ENCODE measurements around the gene MTHFSD. TPM values are rescaled to one million over a fixed set of nuclear protein-coding genes. Genes with fewer than 3 reads are reported as not detected.

The MTHFSD gene
- total RNA-seq, 1 donor from 2014 or later, result 7.1 TPM

GRCh38 chr16:86502856-86503748 lies 51.9 kb downstream of the MTHFSD start:
- no peak for DNase-seq (ENCODE audit: low read depth)
- H3K4me3 ChIP-seq (ENCODE audit: low read depth, low read length), result no peak overlapping the region
- TF ChIP-seq CTCF (conservative IDR thresholded peaks at IDR 0.05; ENCODE audit: low read depth, low read length), result no peak

- H3K4me3 ChIP-seq (ENCODE audit: low read depth, low read length), result no peak overlapping the region
- TF ChIP-seq CTCF (conservative IDR thresholded peaks at IDR 0.05; ENCODE audit: low read depth, low read length), result no peak
- no peak for DNase-seq (ENCODE audit: low read depth)
These were observed 52.8 kb downstream of the MTHFSD start for GRCh38 chr16:86501989-86502855.

GRCh38 chr16:86500708-86501510 lies 54.1 kb downstream of the MTHFSD start:
- TF ChIP-seq CTCF (conservative IDR thresholded peaks at IDR 0.05; ENCODE audit: low read depth, low read length), result no peak
- DNase-seq (ENCODE audit: low read depth), result no peak
- H3K4me3 ChIP-seq (ENCODE audit: low read depth, low read length), result no peak overlapping the region

GRCh38 chr16:86499889-86500707 lies 54.9 kb downstream of the MTHFSD start:
- no peak for DNase-seq (ENCODE audit: low read depth)
- no peak for TF ChIP-seq CTCF (conservative IDR thresholded peaks at IDR 0.05; ENCODE audit: low read depth, low read length)
- H3K4me3 ChIP-seq (ENCODE audit: low read depth, low read length), result no peak overlapping the region

- DNase-seq (ENCODE audit: low read depth), result no peak
- TF ChIP-seq CTCF (conservative IDR thresholded peaks at IDR 0.05; ENCODE audit: low read depth, low read length), result no peak
- no peak overlapping the region for H3K4me3 ChIP-seq (ENCODE audit: low read depth, low read length)
These were observed 55.6 kb downstream of the MTHFSD start for GRCh38 chr16:86499440-86499786.

All from epithelial cell of proximal tubule (primary cell).